Fibroblast of mammary gland (primary cell): ENCODE data around the gene TOP3B.

Experiments
- DNase-seq: peaks from one replicate; pipeline ENCODE4 v3.0.0-alpha.2; 2010; ENCODE audit warnings: low read depth
- H3K4me3 ChIP-seq: 2 replicates; pipeline ENCODE4 v1.5.1; 2011; ENCODE audit warnings: low read depth, mild to moderate bottlenecking, low read length, moderate library complexity; ENCODE audit not compliant: control insufficient read depth
- CTCF ChIP-seq: conservative IDR thresholded peaks from 2 replicates; pipeline ENCODE4 v1.5.1; 2011; ENCODE audit warnings: low read depth, low read length, inconsistent platforms; ENCODE audit not compliant: control insufficient read depth, insufficient read depth

Gene TOP3B

GRCh38 chr22:22020425-22020852 lies 37.9 kb upstream of the TOP3B start:
- no peak overlapping the region for H3K4me3 ChIP-seq
- DNase-seq: no peak
- TF ChIP-seq CTCF: no peak

- no peak for DNase-seq
- TF ChIP-seq CTCF: no peak
- no peak overlapping the region for H3K4me3 ChIP-seq
These were observed 37.3 kb upstream of the TOP3B start for GRCh38 chr22:22019659-22020424.

GRCh38 chr22:22018825-22019658 lies 36.5 kb upstream of the TOP3B start:
- DNase-seq: no peak
- H3K4me3 ChIP-seq: no peak overlapping the region
- no peak for TF ChIP-seq CTCF

- no peak for TF ChIP-seq CTCF
- no peak for DNase-seq
These were observed 33.0 kb upstream of the TOP3B start for GRCh38 chr22:22015631-22016030.

GRCh38 chr22:22014285-22014659 lies 31.7 kb upstream of the TOP3B start:
- no peak overlapping the region for H3K4me3 ChIP-seq
- no peak for DNase-seq
- no peak for TF ChIP-seq CTCF

More at GRCh38 chr22:22015631-22016030, 33.0 kb upstream of the TOP3B start:
- H3K4me3 ChIP-seq: no peak overlapping the region

GRCh38 chr22:22013559-22014284 lies 31.1 kb upstream of the TOP3B start:
- H3K4me3 ChIP-seq: no peak overlapping the region
- no peak for TF ChIP-seq CTCF
- no peak for DNase-seq
